Activated CD4-positive, alpha-beta T cell treated with anti-CD3 and anti-CD28 coated beads, Interleukin-2, amount 10 ng/mL, durations not matched to agents 7 days and 5 days (primary cell): Measurements from ENCODE around the gene HIVEP3. TPM values are rescaled to one million over a fixed set of nuclear protein-coding genes. Genes with fewer than 3 reads are reported as not detected.

Experiments
- CTCF ChIA-PET: fragments of 350-600 bp; sonication (Branson Sonifier 250); formaldehyde crosslinking; loops from one replicate; lab custom pipeline; 2021; ENCODE audit warnings: antibody characterized with exemption; lab: Charles Lee
- POLR2A ChIA-PET: fragments of 350-600 bp; sonication (Branson Sonifier 250); formaldehyde crosslinking; loops from one replicate; lab custom pipeline; 2021; ENCODE audit warnings: antibody characterized with exemption; lab: Charles Lee
- DNase-seq: peaks from one replicate; pipeline ENCODE4 v3.0.0-alpha.2; 2020
- H3K27ac Mint-ChIP-seq: one replicate; pipeline ENCODE4 v1.8.0; 2021; ENCODE audit warnings: mild to moderate bottlenecking, moderate library complexity, mixed read lengths
- H3K27me3 Mint-ChIP-seq: one replicate; pipeline ENCODE4 v1.8.0; 2021; ENCODE audit warnings: mixed read lengths
- H3K36me3 Mint-ChIP-seq: one replicate; pipeline ENCODE4 v1.8.0; 2021; ENCODE audit warnings: low read depth, mixed read lengths
- H3K4me1 Mint-ChIP-seq: one replicate; pipeline ENCODE4 v1.8.0; 2021; ENCODE audit warnings: mixed read lengths
- H3K4me3 Mint-ChIP-seq: one replicate; pipeline ENCODE4 v1.8.0; 2021; ENCODE audit warnings: mild to moderate bottlenecking, moderate library complexity, mixed read lengths
- H3K9me3 Mint-ChIP-seq: one replicate; pipeline ENCODE4 v1.8.0; 2021; ENCODE audit warnings: mixed read lengths
- total RNA-seq, 2 experiments: library from RNA; stranded (reverse); gene quantifications; one replicate each; pipeline ENCODE4 v1.2.3, GENCODE V29; 2021

The HIVEP3 gene
- total RNA-seq, 2 experiments from 2014 or later, result 18.4 to 21.5 TPM

DNA sequence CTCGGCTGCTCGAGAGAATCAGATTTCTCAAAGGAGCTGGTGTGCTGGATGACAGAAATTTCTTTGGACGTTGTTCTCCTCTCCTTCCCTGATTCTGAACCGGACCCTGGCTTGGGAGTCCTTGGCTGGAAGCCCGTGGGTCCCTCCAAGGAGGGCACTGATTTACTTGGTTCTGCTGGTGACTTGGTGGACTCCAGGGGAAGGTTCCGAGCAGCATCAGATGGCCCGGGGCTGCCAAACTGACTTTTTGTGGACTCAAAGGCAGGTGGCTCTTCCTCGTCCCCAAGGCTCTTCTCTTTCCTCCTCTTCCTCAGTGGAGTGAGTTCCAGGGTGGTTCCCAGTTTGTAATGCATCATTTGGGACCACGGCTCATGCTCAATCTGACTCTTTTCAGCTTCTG lies 336.4 kb downstream of the HIVEP3 start:
- H3K27ac Mint-ChIP-seq, result no peak overlapping the region
- H3K27me3 Mint-ChIP-seq, result no peaks in the 10 kb centered on the region

DNA sequence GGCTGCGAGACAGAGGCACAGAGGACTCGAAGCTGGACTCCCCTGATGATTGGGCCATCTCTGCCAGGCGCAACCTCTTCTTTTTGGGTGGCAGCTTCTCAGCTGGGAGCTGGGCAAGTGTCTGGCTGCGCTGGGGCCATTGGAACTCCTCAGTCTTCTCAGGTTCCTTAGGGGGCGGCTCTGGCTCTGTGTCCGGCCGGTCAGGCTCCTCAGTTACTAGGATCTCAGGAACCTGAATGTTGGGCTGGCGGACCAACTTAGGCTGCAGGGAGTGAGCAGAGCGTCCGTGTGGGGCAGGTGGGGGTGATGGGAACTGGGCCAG lies 336.8 kb downstream of the HIVEP3 start:
- Mint-ChIP-seq H3K4me3 (no peak overlapping the region), H3K27ac (no peak overlapping the region), H3K36me3 (peaks cover 17% of the 10 kb centered on the region), H3K27me3 (no peaks in the 10 kb centered on the region), H3K9me3 (no peaks in the 10 kb centered on the region), H3K4me1 (peaks cover 15% of the 10 kb centered on the region)
- ChIA-PET POLR2A (no interaction called here), CTCF (interaction anchor here (0.9 kb wide), 1 partner anchor 8 kb away, joined by 4 read pairs; no protein-coding TSS in a partner anchor)
- DNase-seq, result no peak

More for the DNA sequence above, 336.4 kb downstream of the HIVEP3 start:
- H3K9me3 Mint-ChIP-seq, result no peaks in the 10 kb centered on the region
- ChIA-PET CTCF (interaction anchor here (0.9 kb wide), 1 partner anchor 8 kb away, joined by 4 read pairs; no protein-coding TSS in a partner anchor), POLR2A (no interaction called here)
- no peak overlapping the region for H3K4me3 Mint-ChIP-seq
- H3K4me1 Mint-ChIP-seq, result peaks cover 15% of the 10 kb centered on the region
- H3K36me3 Mint-ChIP-seq, result peaks cover 17% of the 10 kb centered on the region
- DNase-seq, result no peak

- Mint-ChIP-seq H3K27me3 (no peaks in the 10 kb centered on the region), H3K4me3 (no peak overlapping the region), H3K4me1 (peaks cover 17% of the 10 kb centered on the region), H3K36me3 (peaks cover 17% of the 10 kb centered on the region), H3K27ac (no peak overlapping the region), H3K9me3 (no peaks in the 10 kb centered on the region)
- ChIA-PET CTCF (interaction anchor here (1.6 kb wide), 1 partner anchor 31 kb away, joined by 4 read pairs; no protein-coding TSS in a partner anchor), POLR2A (no interaction called here)
- no peak for DNase-seq
These were observed 337.3 kb downstream of the HIVEP3 start for GRCh38 chr1:41581216-41582003.

DNA sequence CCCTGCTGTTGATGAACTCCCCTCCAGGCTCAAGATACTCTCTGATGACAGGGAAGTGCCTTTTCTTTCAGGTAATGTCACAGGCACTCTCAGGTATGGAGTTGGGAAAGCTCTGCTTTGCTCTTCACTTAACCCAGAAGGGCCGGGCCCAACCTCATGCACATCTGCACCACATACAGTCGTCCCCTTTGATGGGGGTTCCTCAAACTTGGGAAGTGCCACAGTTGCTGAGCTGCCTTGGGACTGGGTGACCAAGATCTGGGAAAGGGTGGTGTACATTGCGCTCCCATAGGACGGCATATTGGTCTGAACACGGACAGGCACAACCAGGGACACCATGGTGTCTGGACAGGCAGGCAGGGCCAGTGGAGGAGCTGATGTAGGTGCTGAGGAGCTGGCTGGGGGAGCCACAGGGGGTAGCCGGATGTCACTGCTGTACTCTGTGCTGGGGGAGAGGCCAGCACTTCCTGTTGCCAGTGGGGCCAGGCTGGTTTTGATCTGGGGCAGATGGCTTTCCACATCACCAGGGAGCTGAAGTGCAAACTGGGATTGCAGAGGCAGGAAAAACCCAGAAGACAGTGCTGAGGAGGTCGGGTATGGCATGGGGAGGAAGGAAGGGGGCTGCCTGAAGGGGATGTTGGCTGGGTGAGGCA lies 338.1 kb downstream of the HIVEP3 start:
- ChIA-PET POLR2A (no interaction called here), CTCF (interaction anchor here (1.6 kb wide), 1 partner anchor 32 kb away, joined by 4 read pairs; no protein-coding TSS in a partner anchor)
- no peaks in the 10 kb centered on the region for H3K9me3 Mint-ChIP-seq
- no peak overlapping the region for H3K4me3 Mint-ChIP-seq
- peaks cover 17% of the 10 kb centered on the region for H3K36me3 Mint-ChIP-seq
- H3K27ac Mint-ChIP-seq, result no peak overlapping the region
- no peak for DNase-seq
- no peaks in the 10 kb centered on the region for H3K27me3 Mint-ChIP-seq
- peaks cover 21% of the 10 kb centered on the region for H3K4me1 Mint-ChIP-seq

- Mint-ChIP-seq H3K4me1 (peaks cover 23% of the 10 kb centered on the region), H3K4me3 (no peak overlapping the region), H3K27ac (no peak overlapping the region), H3K27me3 (no peaks in the 10 kb centered on the region), H3K9me3 (no peaks in the 10 kb centered on the region), H3K36me3 (peaks cover 17% of the 10 kb centered on the region)
- DNase-seq, result no peak
- ChIA-PET CTCF (interaction anchor here (1.0 to 1.6 kb wide), 2 partner anchors 33 to 64 kb away, joined by 3 to 4 read pairs; no protein-coding TSS in a partner anchor), POLR2A (no interaction called here)
These were observed 338.7 kb downstream of the HIVEP3 start for GRCh38 chr1:41580021-41580420.

- Mint-ChIP-seq H3K4me1 (peaks cover 32% of the 10 kb centered on the region), H3K4me3 (no peak overlapping the region), H3K27me3 (no peaks in the 10 kb centered on the region), H3K9me3 (no peaks in the 10 kb centered on the region), H3K27ac (no peak overlapping the region), H3K36me3 (peaks cover 14% of the 10 kb centered on the region)
- ChIA-PET POLR2A (no interaction called here), CTCF (interaction anchor here (1.0 to 1.1 kb wide), 2 partner anchors 10 to 63 kb away, joined by 3 read pairs; no protein-coding TSS in a partner anchor)
- no peak for DNase-seq
These were observed 339.9 kb downstream of the HIVEP3 start for GRCh38 chr1:41578712-41579335.

GRCh38 chr1:41576620-41577019 lies 342.1 kb downstream of the HIVEP3 start:
- peaks cover 35% of the 10 kb centered on the region for H3K4me1 Mint-ChIP-seq
- peaks cover 14% of the 10 kb centered on the region for H3K36me3 Mint-ChIP-seq
- ChIA-PET POLR2A (interaction anchor here (0.6 kb wide), 1 partner anchor 223 kb away, joined by 3 read pairs; no protein-coding TSS in a partner anchor), CTCF (no interaction called here)
- no peak for DNase-seq
- no peak overlapping the region for H3K27ac Mint-ChIP-seq
- no peak overlapping the region for H3K4me3 Mint-ChIP-seq
- H3K27me3 Mint-ChIP-seq, result no peaks in the 10 kb centered on the region
- no peaks in the 10 kb centered on the region for H3K9me3 Mint-ChIP-seq

- no peak overlapping the region for H3K27ac Mint-ChIP-seq
- no peaks in the 10 kb centered on the region for H3K9me3 Mint-ChIP-seq
- H3K27me3 Mint-ChIP-seq, result no peaks in the 10 kb centered on the region
- peaks cover 31% of the 10 kb centered on the region for H3K4me1 Mint-ChIP-seq
- peaks cover 14% of the 10 kb centered on the region for H3K36me3 Mint-ChIP-seq
- DNase-seq, result no peak
- H3K4me3 Mint-ChIP-seq, result no peak overlapping the region
- ChIA-PET POLR2A (interaction anchor here (0.6 kb wide), 1 partner anchor 224 kb away, joined by 3 read pairs; no protein-coding TSS in a partner anchor), CTCF (interaction anchor here (1.1 to 1.2 kb wide), 3 partner anchors 14 to 318 kb away, joined by 3 to 4 read pairs (median 3); no protein-coding TSS in a partner anchor)
These were observed 342.5 kb downstream of the HIVEP3 start for GRCh38 chr1:41576206-41576605.

GRCh38 chr1:41574842-41575241 lies 343.9 kb downstream of the HIVEP3 start:
- Mint-ChIP-seq H3K4me3 (no peak overlapping the region), H3K27ac (no peak overlapping the region), H3K36me3 (peaks cover 10% of the 10 kb centered on the region), H3K9me3 (no peaks in the 10 kb centered on the region), H3K4me1 (peaks cover 25% of the 10 kb centered on the region), H3K27me3 (no peaks in the 10 kb centered on the region)
- CTCF ChIA-PET, result interaction anchor here (1.0 to 2.6 kb wide), 13 partner anchors 7 to 341 kb away, joined by 3 to 11 read pairs (median 4); no protein-coding TSS in a partner anchor
- no peak for DNase-seq
- POLR2A ChIA-PET, result interaction anchor here (0.5 kb wide), 1 partner anchor 8 kb away, joined by 3 read pairs; no protein-coding TSS in a partner anchor

- DNase-seq, result peak; percentile 91
- POLR2A ChIA-PET, result interaction anchor here (0.5 kb wide), 1 partner anchor 9 kb away, joined by 3 read pairs; no protein-coding TSS in a partner anchor
- peak overlapping the region; percentile 46 for H3K27ac Mint-ChIP-seq
- no peak overlapping the region for H3K4me3 Mint-ChIP-seq
- peaks cover 4% of the 10 kb centered on the region for H3K36me3 Mint-ChIP-seq
- H3K4me1 Mint-ChIP-seq, result peaks cover 30% of the 10 kb centered on the region
- H3K9me3 Mint-ChIP-seq, result no peaks in the 10 kb centered on the region
- CTCF ChIA-PET, result interaction anchor here (0.8 to 2.6 kb wide), 22 partner anchors 8 to 473 kb away, joined by 3 to 11 read pairs (median 4); no protein-coding TSS in a partner anchor
- no peaks in the 10 kb centered on the region for H3K27me3 Mint-ChIP-seq
These were observed 344.7 kb downstream of the HIVEP3 start for GRCh38 chr1:41573785-41574713.

GRCh38 chr1:41573194-41573593 lies 345.5 kb downstream of the HIVEP3 start:
- Mint-ChIP-seq H3K36me3 (peaks cover 2% of the 10 kb centered on the region), H3K9me3 (no peaks in the 10 kb centered on the region), H3K27me3 (no peaks in the 10 kb centered on the region), H3K27ac (peak overlapping the region; percentile 43), H3K4me3 (no peak overlapping the region), H3K4me1 (peaks cover 34% of the 10 kb centered on the region)
- no peak for DNase-seq
- POLR2A ChIA-PET, result no interaction called here
- CTCF ChIA-PET, result interaction anchor here (0.8 to 2.6 kb wide), 14 partner anchors 8 to 474 kb away, joined by 3 to 11 read pairs (median 4); no protein-coding TSS in a partner anchor
